ENCODE data around the gene LIPK. TPM values are rescaled to one million over a fixed set of nuclear protein-coding genes. Genes with fewer than 3 reads are reported as not detected.

LIPK gene
- total and polyA plus RNA-seq, 2 of the 8 experiments (the other 6 are each of a cell fraction or from before 2014, with no cell fraction given) = not detected

DNA sequence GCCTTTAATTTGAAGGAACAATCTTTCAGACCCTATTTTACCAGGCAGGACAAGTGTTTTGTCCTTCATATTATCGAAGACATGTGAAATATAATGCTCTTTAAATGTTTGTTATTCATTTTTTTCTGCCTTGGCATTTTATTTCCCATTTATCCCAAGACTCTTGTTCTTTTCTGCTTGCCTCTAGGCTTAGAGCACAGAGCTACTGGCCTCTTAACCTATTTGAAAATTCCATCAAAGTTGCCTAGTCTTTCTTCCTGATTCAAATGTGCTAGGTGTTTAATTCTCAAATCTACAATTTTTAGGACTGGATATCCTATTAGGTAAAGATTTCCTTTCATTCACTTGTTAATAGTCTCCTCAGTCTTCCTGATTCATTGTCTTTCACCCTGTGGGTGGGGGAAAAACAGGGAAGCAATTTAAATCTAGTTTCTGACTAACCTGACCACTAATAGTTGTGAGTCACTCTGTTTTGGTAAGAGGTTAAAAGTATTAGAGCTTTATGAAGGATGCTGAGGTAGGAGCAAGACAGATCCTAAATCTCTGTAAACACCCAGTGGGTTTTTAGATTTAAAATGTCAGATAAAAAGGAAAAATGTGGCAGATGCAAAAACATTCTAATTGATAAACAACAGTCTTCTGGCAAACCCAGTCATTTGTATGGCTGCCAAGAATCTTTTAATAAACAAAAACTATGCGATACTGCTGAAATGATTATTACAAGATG is 1.5 kb downstream of the LIPK start:
- H2BK5ac ChIP-seq (ENCODE audit: low read depth, low read length) = no peak overlapping the region
- H3K9me3 ChIP-seq (ENCODE audit: insufficient read depth in 2 of 2, low read depth in 1 of 2, low read length in 1 of 2) = no peaks in the 10 kb centered on the region
- ChIA-PET CTCF (ENCODE audit: partially characterized antibody) (interaction anchor here (0.9 kb wide), 2 partner anchors 21 to 48 kb away, joined by 3 read pairs; no protein-coding TSS in a partner anchor), POLR2A (ENCODE audit: partially characterized antibody) (no interaction called here)
- 78% methylated on average over 2 of the region's 2 CpGs; no CpG with 5 or more reads in 1 of the 2 experiments for WGBS, 2 experiments (ENCODE audit: extremely low coverage in 1 of 2, insufficient coverage in 1 of 2, insufficient read length in 1 of 2, insufficient replicate concordance in 2 of 2, low coverage in 1 of 2, low lambda C conversion rate in 2 of 2, missing lambda C conversion rate in 1 of 2)
- H2BK120ac ChIP-seq (replicated peaks; ENCODE audit: low read depth, low read length) = no peak overlapping the region
- H2BK12ac ChIP-seq (ENCODE audit: low read depth, low read length) = no peak overlapping the region
- 0 out of 8 replicates have a peak overlapping the region, but pooled peaks of 1 of the 4 experiments have one; percentile 19 for H3K4me3 ChIP-seq (ENCODE audit: extremely low read depth in 1 of 4, insufficient read depth in 2 of 4, low read depth in 3 of 4, low read length in 4 of 4)
- H3K27ac ChIP-seq (ENCODE audit: low read depth, low read length) = no peak overlapping the region
- H3K4me1 ChIP-seq (replicated peaks in 1 of 4; ENCODE audit: control insufficient read depth in 3 of 4, insufficient read depth in 4 of 4, low read length in 3 of 4) = peaks cover 0 to 5% (median 2%) of the 10 kb centered on the region in 4 experiments; a peak in 1 of 7 replicates
- H3K18ac ChIP-seq (ENCODE audit: extremely low read depth, low read length) = no peak overlapping the region
- H3K4ac ChIP-seq (replicated peaks; ENCODE audit: insufficient read length, low read depth, low read length) = no peak overlapping the region
- no peak overlapping the region for H2BK20ac ChIP-seq (ENCODE audit: low read length)
- no peak overlapping the region for H2AK5ac ChIP-seq (ENCODE audit: low read depth, low read length)
- no peak for DNase-seq (ENCODE audit: low read depth in 1 of 2, low spot score in 2 of 2)
- no peak overlapping the region for H3K56ac ChIP-seq (replicated peaks; ENCODE audit: insufficient read length, low read depth, low read length)
- no peaks in the 10 kb centered on the region for H3K79me2 ChIP-seq (ENCODE audit: control insufficient read depth in 1 of 2, insufficient read depth in 2 of 2, low read length in 2 of 2)
- H4K91ac ChIP-seq (replicated peaks; ENCODE audit: insufficient read length, low read length) = no peak overlapping the region
- H4K5ac ChIP-seq (ENCODE audit: insufficient read length, low read depth, low read length) = no peak overlapping the region
- peaks cover 17 to 42% (median 31%) of the 10 kb centered on the region in 4 experiments; a peak in 6 of 7 replicates for H3K27me3 ChIP-seq (replicated peaks in 1 of 4; ENCODE audit: control insufficient read depth in 3 of 4, extremely low read depth in 1 of 4, insufficient read depth in 3 of 4, low read length in 3 of 4)
- H4K8ac ChIP-seq (ENCODE audit: extremely low read depth, insufficient read depth, low read length) = no peak overlapping the region
- H2AFZ ChIP-seq (ENCODE audit: low read length) = no peak overlapping the region
- no peak overlapping the region for H3K9ac ChIP-seq (replicated peaks in 1 of 4; ENCODE audit: extremely low read depth in 1 of 4, low read depth in 3 of 4, low read length in 3 of 4)
- FAIRE-seq = no peak
- H3K79me1 ChIP-seq (ENCODE audit: low read depth, low read length) = no peaks in the 10 kb centered on the region
- no peak overlapping the region for H3K23ac ChIP-seq (ENCODE audit: insufficient read length)
- no peaks in the 10 kb centered on the region; a peak in 1 of 8 replicates for H3K36me3 ChIP-seq (ENCODE audit: control insufficient read depth in 2 of 4, insufficient read depth in 4 of 4, low read length in 3 of 4)
- H2BK15ac ChIP-seq (ENCODE audit: low read length) = no peak overlapping the region
- H3K4me2 ChIP-seq (ENCODE audit: insufficient read depth in 1 of 2, low read depth in 2 of 2, low read length in 2 of 2) = peak overlapping the region in 1 of 2 experiments; percentile 13; a peak in 1 of 4 replicates
- H3K14ac ChIP-seq (ENCODE audit: insufficient read length) = no peak overlapping the region
- H4K20me1 ChIP-seq (replicated peaks in 1 of 2; ENCODE audit: control insufficient read depth in 1 of 2, insufficient read depth in 2 of 2, low read length in 2 of 2) = no peaks in the 10 kb centered on the region
- no peaks in the 10 kb centered on the region for H3K23me2 ChIP-seq (ENCODE audit: low read depth, low read length)

Data from H1 (cell line).